IMR-90 (cell line): ENCODE results near the gene PPP1R2. TPM values are rescaled to one million over a fixed set of nuclear protein-coding genes. Genes with fewer than 3 reads are reported as not detected.

Experiments
- ATAC-seq: fragments of 200-7000 bp; cut with Tn5 transposase; 2 replicates; pipeline ENCODE4 v1.9.1; 2020; ENCODE audit warnings: low read depth, mild to moderate bottlenecking, moderate library complexity
- BruUV-seq: library from RNA; stranded (reverse); fragments of 400-500 nt; replicated peaks from 2 replicates; lab custom pipeline; 2021; lab: Mats Ljungman, UMichigan
- CTCF ChIA-PET: fragments of 300-600 bp; formaldehyde crosslinking; extraction: SDS; loops from one replicate; lab custom pipeline; 2021; ENCODE audit warnings: antibody characterized with exemption; lab: Yijun Ruan, JAX
- POLR2A ChIA-PET: fragments of 300-600 bp; sonication (Branson Sonifier 250); formaldehyde crosslinking; loops from one replicate; lab custom pipeline; 2022; ENCODE audit warnings: antibody characterized with exemption; ENCODE audit not compliant: unreplicated experiment; lab: Charles Lee
- DNase-seq: peaks from one replicate; pipeline ENCODE4 v3.0.0; 2013
- H2AFZ ChIP-seq: replicated peaks from 2 replicates; pipeline ENCODE3; 2013; ENCODE audit warnings: low read length, mild to moderate bottlenecking; ENCODE audit not compliant: poor library complexity
- H2AK5ac ChIP-seq: 2 replicates; pipeline ENCODE4 v1.6.1; 2013; ENCODE audit warnings: low read depth, low read length, inconsistent platforms
- H2AK9ac ChIP-seq: replicated peaks from 2 replicates; pipeline ENCODE3; 2013; ENCODE audit warnings: mild to moderate bottlenecking, low read depth, low read length, moderate library complexity; ENCODE audit not compliant: poor library complexity
- H2BK120ac ChIP-seq: 2 replicates; pipeline ENCODE4 v1.6.1; 2013; ENCODE audit warnings: low read depth, low read length, inconsistent platforms
- H2BK15ac ChIP-seq: 3 replicates; pipeline ENCODE4 v1.6.1; 2013; ENCODE audit warnings: low read depth, low read length, inconsistent platforms
- H2BK20ac ChIP-seq: 2 replicates; pipeline ENCODE4 v1.6.1; 2013; ENCODE audit warnings: low read depth, mild to moderate bottlenecking, inconsistent platforms, low read length, moderate library complexity
- H2BK5ac ChIP-seq: 2 replicates; pipeline ENCODE4 v1.6.1; 2013; ENCODE audit warnings: mild to moderate bottlenecking, low read depth, low read length, inconsistent platforms; ENCODE audit not compliant: poor library complexity, severe bottlenecking
- H3K14ac ChIP-seq: replicated peaks from 2 replicates; pipeline ENCODE4 v1.6.1; 2013; ENCODE audit warnings: low read depth, low read length, inconsistent platforms
- H3K18ac ChIP-seq: 2 replicates; pipeline ENCODE4 v1.6.1; 2013; ENCODE audit warnings: low read depth, low read length, control low read depth
- H3K23ac ChIP-seq: 2 replicates; pipeline ENCODE4 v1.6.1; 2013; ENCODE audit warnings: low read depth, low read length, inconsistent platforms
- H3K27ac ChIP-seq: 2 replicates; pipeline ENCODE4 v1.5.1; 2013; ENCODE audit warnings: mild to moderate bottlenecking, control low read depth, low read length; ENCODE audit not compliant: insufficient read depth
- H3K27me3 ChIP-seq: 2 replicates; pipeline ENCODE4 v1.6.1; 2013; ENCODE audit warnings: low read length; ENCODE audit not compliant: control insufficient read depth, insufficient read depth
- H3K36me3 ChIP-seq: 2 replicates; pipeline ENCODE4 v1.6.1; 2013; ENCODE audit warnings: low read length, mixed read lengths; ENCODE audit not compliant: control insufficient read depth, insufficient read depth
- H3K4ac ChIP-seq: 2 replicates; pipeline ENCODE4 v1.6.1; 2013; ENCODE audit warnings: low read depth, low read length, inconsistent platforms
- H3K4me1 ChIP-seq: 2 replicates; pipeline ENCODE4 v1.6.1; 2013; ENCODE audit warnings: low read length, mixed read lengths; ENCODE audit not compliant: control insufficient read depth, insufficient read depth
- H3K4me2 ChIP-seq: 2 replicates; pipeline ENCODE4 v1.6.1; 2013; ENCODE audit warnings: low read depth, mild to moderate bottlenecking, control low read depth, low read length, moderate library complexity
- H3K4me3 ChIP-seq: 2 replicates; pipeline ENCODE4 v1.5.1; 2013; ENCODE audit warnings: low read depth, mild to moderate bottlenecking, control low read depth, low read length, moderate library complexity; ENCODE audit not compliant: insufficient read depth
- H3K56ac ChIP-seq: 2 replicates; pipeline ENCODE4 v1.6.1; 2013; ENCODE audit warnings: low read length, inconsistent platforms; ENCODE audit not compliant: insufficient read depth; ENCODE audit errors: extremely low read depth
- H3K79me1 ChIP-seq, 2 experiments: 2 replicates each; pipeline ENCODE4 v1.6.1; 2013; ENCODE audit warnings: low read length in 2 of 2, inconsistent platforms in 1 of 2, low read depth in 1 of 2
- H3K9ac ChIP-seq: 2 replicates; pipeline ENCODE4 v1.6.1; 2013; ENCODE audit warnings: low read depth, low read length, control low read depth
- H3K9me1 ChIP-seq: 2 replicates; pipeline ENCODE4 v1.6.1; 2013; ENCODE audit warnings: low read length, inconsistent platforms; ENCODE audit not compliant: insufficient read depth
- H3K9me3 ChIP-seq: 2 replicates; pipeline ENCODE4 v1.6.1; 2013; ENCODE audit warnings: low read length; ENCODE audit not compliant: control insufficient read depth, insufficient read depth
- H4K20me1 ChIP-seq: 2 replicates; pipeline ENCODE4 v1.6.1; 2013; ENCODE audit warnings: low read length, inconsistent platforms; ENCODE audit not compliant: insufficient read depth
- H4K5ac ChIP-seq: 2 replicates; pipeline ENCODE4 v1.6.1; 2013; ENCODE audit warnings: mild to moderate bottlenecking, low read depth, low read length, control low read depth
- H4K8ac ChIP-seq, 2 experiments: 2 replicates each; pipeline ENCODE4 v1.6.1; 2013; ENCODE audit warnings: low read depth in 2 of 2, low read length in 2 of 2, control low read depth in 1 of 2, inconsistent platforms in 1 of 2
- H4K91ac ChIP-seq: 2 replicates; pipeline ENCODE4 v1.6.1; 2013; ENCODE audit warnings: low read depth, low read length, inconsistent platforms; ENCODE audit not compliant: insufficient read depth
- CHD1 ChIP-seq: IDR thresholded peaks from 2 replicates; pipeline ENCODE4 v1.6.1; 2012; ENCODE audit warnings: low read depth, low read length, improper control_type of control experiment
- POLR2A ChIP-seq: IDR thresholded peaks from 2 replicates; pipeline ENCODE4 v1.6.1; 2012; ENCODE audit warnings: mild to moderate bottlenecking, low read depth, low read length
- WGBS, 2 experiments: methylation state at CpG; one replicate each; pipeline versions ENCODE4 v1.1.5 to v1.1.7; 2013; ENCODE audit warnings: missing lambda C conversion rate in 2 of 2; ENCODE audit not compliant: insufficient read length in 1 of 2; ENCODE audit errors: extremely low coverage in 2 of 2; 5-methylcytosine and 5-hydroxymethylcytosine counted together
- dilution Hi-C: fragments of 300-500 bp; cut with HindIII; formaldehyde crosslinking; loops from one replicate; pipeline ENCODE4 v1.14.3; 2018; ENCODE audit warnings: low sequenced_read_pairs; ENCODE audit not compliant: unreplicated experiment
- in situ Hi-C: fragments of 300-500 bp; cut with MboI; formaldehyde crosslinking; loops from 3 replicates; pipeline ENCODE4 v1.14.3; 2019; ENCODE audit warnings: low sequenced_read_pairs, inconsistent platforms, mixed read lengths
- intact Hi-C: fragments of 100-400 bp; cut with micrococcal nuclease; formaldehyde crosslinking; loops from 2 replicates; pipeline ENCODE4 v1.10.0; 2022
- polyA plus RNA-seq, 3 experiments: library from polyadenylated mRNA; depleted of rRNA; stranded (reverse); fragments of >200 nt; gene quantifications; 2 replicates each; pipeline ENCODE4 v1.2.3, GENCODE V29; 2012; ENCODE audit warnings: low replicate concordance in 1 of 3
- total RNA-seq: library from RNA; depleted of rRNA; stranded (reverse); fragments of >200 nt; gene quantifications from 2 replicates; pipeline ENCODE4 v1.2.3, GENCODE V29; 2012

Gene PPP1R2
- total and polyA plus RNA-seq, 2 of the 4 experiments (the other 2 are of a cell fraction) = 9.2 to 36.0 TPM

GRCh38 chr3:195531683-195532082, 11.4 kb downstream of the PPP1R2 start:
- Histone ChIP-seq H2BK20ac (no peak overlapping the region), H3K4me2 (no peak overlapping the region), H2AK5ac (no peak overlapping the region), H4K20me1 (peaks cover 33% of the 10 kb centered on the region), H3K27me3 (no peaks in the 10 kb centered on the region), H3K79me1 (peaks cover 21 to 47% of the 10 kb centered on the region in 2 experiments), H3K14ac (no peak overlapping the region), H3K23ac (no peak overlapping the region), H3K56ac (no peak overlapping the region), H3K9ac (no peak overlapping the region), H3K4me1 (no peaks in the 10 kb centered on the region), H3K9me3 (no peaks in the 10 kb centered on the region), H2AK9ac (no peak overlapping the region), H3K4ac (no peak overlapping the region), H4K8ac (no peak overlapping the region), H2BK15ac (no peak overlapping the region), H2BK120ac (no peak overlapping the region), H3K4me3 (no peak overlapping the region), H2BK5ac (no peak overlapping the region), H3K36me3 (peaks cover 6% of the 10 kb centered on the region), H3K27ac (no peak overlapping the region), H3K18ac (no peak overlapping the region), H3K9me1 (no peaks in the 10 kb centered on the region), H2AFZ (no peak overlapping the region), H4K5ac (no peak overlapping the region), H4K91ac (no peak overlapping the region)
- TF ChIP-seq POLR2A (no peak), CHD1 (no peak)
- no TSS peak for BruUV-seq
- in situ Hi-C loops (no loop called here), intact Hi-C loops (no loop called here), dilution Hi-C loops (no loop called here)
- WGBS, 2 experiments = 95% methylated on average over 2 of the region's 5 CpGs; no CpG with 5 or more reads in 1 of the 2 experiments
- ChIA-PET CTCF (interaction anchor here (0.6 kb wide), 2 partner anchors 260 to 399 kb away, joined by 3 read pairs; partner anchors contain the start of gene XXYLT1), POLR2A (no interaction called here)
- DNase-seq = no peak
- no peak for ATAC-seq
